IPS-15b (cell line): ENCODE measurements around the gene PRSS27.

Source experiments
- H3K27me3 ChIP-seq: one replicate; pipeline ENCODE4 v1.6.1; 2013; ENCODE audit warnings: low read length; ENCODE audit not compliant: control insufficient read depth, insufficient read depth
- H3K36me3 ChIP-seq: one replicate; pipeline ENCODE4 v1.6.1; 2013; ENCODE audit warnings: low read length; ENCODE audit not compliant: control insufficient read depth, insufficient read depth
- H3K4me1 ChIP-seq: one replicate; pipeline ENCODE4 v1.6.1; 2013; ENCODE audit warnings: mild to moderate bottlenecking, low read length; ENCODE audit not compliant: control insufficient read depth, insufficient read depth
- H3K4me3 ChIP-seq: one replicate; pipeline ENCODE4 v1.5.1; 2013; ENCODE audit warnings: low read depth, low read length
- H3K9ac ChIP-seq: one replicate; pipeline ENCODE4 v1.6.1; 2013; ENCODE audit warnings: low read depth, mild to moderate bottlenecking, low read length
- H3K9me3 ChIP-seq: one replicate; pipeline ENCODE4 v1.6.1; 2013; ENCODE audit warnings: mild to moderate bottlenecking, low read length; ENCODE audit not compliant: control insufficient read depth, insufficient read depth

Gene PRSS27

DNA sequence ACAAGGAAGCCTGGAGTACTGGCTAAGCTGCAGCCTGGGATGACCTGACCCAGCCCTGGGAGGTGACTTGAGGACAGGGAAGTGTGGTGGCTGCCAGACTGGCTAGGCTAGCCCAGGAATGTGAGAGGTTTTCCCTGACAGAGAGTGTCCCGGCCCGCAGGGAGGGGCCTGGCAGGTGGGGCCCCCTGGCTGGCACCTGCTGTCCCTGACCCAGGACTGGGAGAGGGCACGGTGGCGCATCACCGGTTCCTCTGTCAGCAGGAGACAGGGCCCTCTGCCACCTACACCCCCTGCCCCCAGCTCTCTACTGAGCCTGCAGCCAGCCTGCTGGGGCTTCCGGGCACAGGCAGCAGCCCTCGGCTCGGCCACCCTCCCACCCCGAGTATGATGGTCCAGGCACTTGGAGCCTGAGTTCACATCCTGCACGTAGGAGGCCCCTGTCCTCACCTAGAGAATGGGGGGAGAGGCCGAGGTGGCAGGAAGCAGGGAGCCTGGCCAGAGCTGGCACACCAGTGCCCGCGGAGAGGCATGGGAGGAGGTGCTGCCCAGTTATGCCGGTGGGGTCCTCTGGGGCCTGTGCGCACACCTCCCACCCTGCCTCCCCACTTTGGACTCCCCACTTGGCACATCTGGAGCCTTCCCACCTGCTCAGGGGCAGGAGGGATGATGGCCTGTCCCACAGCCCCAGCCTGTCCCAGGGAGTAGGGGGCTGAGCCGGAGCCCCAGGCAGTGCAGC lies 528 bp downstream of the PRSS27 start:
- H3K27me3 ChIP-seq = no peaks in the 10 kb centered on the region
- H3K9ac ChIP-seq = no peak overlapping the region
- no peaks in the 10 kb centered on the region for H3K36me3 ChIP-seq
- no peaks in the 10 kb centered on the region for H3K4me1 ChIP-seq
- H3K4me3 ChIP-seq = peak overlapping the region; percentile 52
- H3K9me3 ChIP-seq = no peaks in the 10 kb centered on the region

DNA sequence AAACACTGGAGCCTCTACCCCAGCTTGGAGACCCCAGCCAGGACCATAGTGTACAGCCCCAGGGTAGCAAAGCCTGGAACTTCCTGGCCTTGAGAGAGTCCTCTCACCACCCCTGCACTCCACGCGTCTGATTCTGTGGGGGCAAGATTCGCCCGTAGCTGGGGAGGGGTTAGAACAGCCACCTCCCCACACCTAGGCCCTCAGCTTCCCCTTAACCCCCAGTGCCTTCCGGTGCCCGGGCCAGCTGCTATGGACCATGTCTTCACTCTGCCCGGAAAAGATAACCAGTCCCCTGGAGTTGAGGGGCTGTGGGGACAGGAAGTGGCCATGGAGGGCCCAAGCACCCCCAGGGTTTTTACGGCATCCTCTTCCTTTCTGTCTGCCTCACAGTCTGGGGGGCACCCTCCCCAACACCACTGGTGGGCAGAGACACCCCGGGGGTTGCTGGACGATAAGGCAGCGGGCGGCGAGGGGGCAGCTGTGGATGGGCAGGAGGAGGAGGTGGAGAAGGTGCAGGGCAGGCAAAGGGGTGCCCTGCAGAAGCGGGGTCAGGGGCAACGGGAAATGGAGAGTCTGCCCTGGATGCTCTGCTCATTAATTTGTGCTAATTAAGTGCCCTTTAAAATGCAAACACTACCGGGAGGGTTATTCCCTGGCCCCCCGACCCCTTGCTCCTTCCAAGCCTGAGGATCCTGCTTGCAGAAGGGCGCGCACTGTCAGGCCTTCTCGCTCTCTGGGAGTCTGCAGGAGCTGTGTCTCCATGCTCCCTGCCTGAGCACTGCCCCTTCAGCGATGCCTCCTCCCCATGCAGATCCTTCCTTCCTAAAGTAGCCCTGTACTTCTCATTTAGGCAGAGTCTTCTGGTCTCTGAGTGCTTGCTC lies 2.4 kb downstream of the PRSS27 start:
- H3K4me3 ChIP-seq = no peak overlapping the region
- H3K27me3 ChIP-seq = no peaks in the 10 kb centered on the region
- H3K9ac ChIP-seq = no peak overlapping the region
- H3K4me1 ChIP-seq = no peaks in the 10 kb centered on the region
- no peaks in the 10 kb centered on the region for H3K36me3 ChIP-seq
- no peaks in the 10 kb centered on the region for H3K9me3 ChIP-seq

DNA sequence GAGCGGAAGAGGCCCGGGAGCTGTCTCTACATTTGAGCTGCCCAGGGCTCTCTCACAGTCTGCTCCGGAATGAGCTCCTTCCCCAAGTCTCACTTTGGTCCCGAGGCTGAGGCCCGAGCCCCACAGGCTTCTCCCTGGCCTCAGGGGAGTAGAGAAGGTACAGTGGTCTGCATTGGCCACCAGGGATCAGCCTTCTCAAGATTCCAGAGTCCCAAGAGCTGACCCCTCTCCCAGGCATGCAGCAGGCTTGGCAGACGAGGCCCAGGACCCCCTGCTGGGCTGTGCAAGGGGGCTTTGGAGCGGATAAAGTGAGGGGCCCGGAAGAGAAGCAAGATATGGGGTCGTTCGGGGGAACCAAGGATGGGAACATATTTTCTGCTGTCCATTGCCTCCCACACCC lies 3.1 kb downstream of the PRSS27 start:
- Histone ChIP-seq H3K27me3 (no peaks in the 10 kb centered on the region), H3K9me3 (no peaks in the 10 kb centered on the region), H3K4me1 (no peaks in the 10 kb centered on the region), H3K36me3 (no peaks in the 10 kb centered on the region), H3K4me3 (no peak overlapping the region), H3K9ac (no peak overlapping the region)

DNA sequence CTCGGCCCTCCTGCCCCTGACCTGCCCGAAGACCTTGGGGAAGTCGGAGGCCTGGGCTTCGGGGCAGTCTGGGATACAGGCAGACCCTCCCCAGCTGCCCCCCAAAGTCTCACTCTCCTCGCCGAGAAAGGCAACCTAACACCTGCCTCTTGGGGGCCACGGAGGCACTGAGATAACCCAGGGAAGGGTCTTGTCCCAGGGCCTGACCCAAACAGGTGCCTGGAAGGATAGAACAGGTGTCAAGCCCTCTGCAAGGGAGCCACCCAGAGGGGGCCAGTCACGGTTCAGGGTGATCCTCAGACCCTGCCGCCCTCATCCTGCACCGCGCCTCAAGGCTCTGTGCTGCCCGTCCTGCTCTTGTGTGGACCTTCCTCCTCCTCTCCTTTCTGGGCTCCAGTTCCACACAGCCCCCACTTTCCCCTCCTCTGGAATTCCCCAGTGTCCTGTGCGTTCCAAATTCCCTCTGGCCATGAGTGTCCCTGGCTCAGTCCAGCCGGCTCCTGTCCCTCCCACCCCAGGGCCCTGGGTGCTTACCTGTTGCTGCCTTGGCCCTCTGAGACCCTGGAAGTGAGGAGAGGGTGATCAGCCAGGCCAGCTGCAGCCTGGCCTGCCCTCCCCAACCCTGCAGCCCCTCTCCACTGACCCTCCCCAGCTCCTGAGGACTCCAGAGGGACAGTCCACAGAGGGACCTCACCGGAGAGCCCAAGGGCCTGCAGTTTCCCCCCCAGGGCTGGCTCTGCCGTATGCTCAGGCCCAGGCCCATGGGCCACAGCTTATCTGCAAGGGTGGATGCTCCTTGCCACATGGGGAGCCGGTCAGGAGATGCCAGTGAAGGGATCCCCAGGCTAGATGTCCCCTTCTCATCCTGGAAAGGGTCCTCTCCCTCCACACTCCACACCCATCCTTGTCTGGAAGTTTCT lies 3.8 kb downstream of the PRSS27 start:
- H3K36me3 ChIP-seq = no peaks in the 10 kb centered on the region
- H3K9me3 ChIP-seq = no peaks in the 10 kb centered on the region
- peak overlapping the region; percentile 24 for H3K9ac ChIP-seq
- H3K4me1 ChIP-seq = no peaks in the 10 kb centered on the region
- no peaks in the 10 kb centered on the region for H3K27me3 ChIP-seq
- H3K4me3 ChIP-seq = peak overlapping the region; percentile 18

- Histone ChIP-seq H3K4me3 (peak overlapping the region; percentile 18), H3K4me1 (no peaks in the 10 kb centered on the region), H3K27me3 (no peaks in the 10 kb centered on the region), H3K9me3 (no peaks in the 10 kb centered on the region), H3K9ac (no peak overlapping the region), H3K36me3 (no peaks in the 10 kb centered on the region)
These were observed 4.5 kb downstream of the PRSS27 start for GRCh38 chr16:2715519-2715918.

- Histone ChIP-seq H3K9ac (no peak overlapping the region), H3K4me3 (no peak overlapping the region), H3K27me3 (no peaks in the 10 kb centered on the region), H3K36me3 (peaks cover 3% of the 10 kb centered on the region), H3K9me3 (no peaks in the 10 kb centered on the region), H3K4me1 (no peaks in the 10 kb centered on the region)
These were observed 5.0 kb downstream of the PRSS27 start for GRCh38 chr16:2715064-2715463.

DNA sequence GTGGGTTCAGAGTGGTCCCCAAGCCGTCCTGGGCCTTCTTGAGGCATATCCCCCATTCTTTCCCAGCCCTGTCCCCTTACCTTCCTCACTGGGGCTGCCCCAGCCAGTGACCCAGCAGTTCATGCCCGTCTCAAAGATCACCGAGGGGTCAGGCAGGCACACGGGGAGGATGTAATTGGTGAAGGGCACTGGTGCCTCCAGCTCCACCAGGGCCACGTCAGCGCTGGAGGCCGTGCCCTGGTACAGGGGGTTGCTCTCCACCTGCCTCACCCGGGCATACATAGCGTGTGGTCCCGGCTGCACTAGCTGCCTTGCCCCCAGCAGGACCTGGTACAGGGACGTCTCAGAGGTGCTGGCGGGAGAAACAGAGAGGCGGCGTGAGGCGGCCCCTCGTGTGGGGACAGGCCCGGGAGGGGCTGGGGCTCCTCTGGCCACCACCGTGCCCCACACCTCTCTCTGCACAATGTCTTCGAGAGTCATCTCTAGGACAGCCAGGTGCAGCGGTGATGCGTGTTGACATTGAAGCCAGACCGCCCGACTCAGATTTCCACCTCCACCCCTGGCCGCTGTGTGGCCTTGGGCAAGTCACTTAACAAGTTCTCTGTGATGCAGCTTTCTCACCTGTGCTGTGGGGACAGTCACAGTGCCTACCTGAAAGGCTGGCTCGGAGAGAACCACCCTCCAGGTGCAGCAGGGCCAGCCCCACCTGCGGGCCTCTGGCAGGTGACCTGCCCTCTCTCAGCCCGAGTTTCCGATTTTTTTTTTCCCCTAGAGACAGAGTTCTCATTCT lies 5.8 kb downstream of the PRSS27 start:
- H3K4me3 ChIP-seq = no peak overlapping the region
- no peaks in the 10 kb centered on the region for H3K4me1 ChIP-seq
- H3K27me3 ChIP-seq = no peaks in the 10 kb centered on the region
- H3K9ac ChIP-seq = no peak overlapping the region
- H3K9me3 ChIP-seq = no peaks in the 10 kb centered on the region
- peaks cover 8% of the 10 kb centered on the region for H3K36me3 ChIP-seq

DNA sequence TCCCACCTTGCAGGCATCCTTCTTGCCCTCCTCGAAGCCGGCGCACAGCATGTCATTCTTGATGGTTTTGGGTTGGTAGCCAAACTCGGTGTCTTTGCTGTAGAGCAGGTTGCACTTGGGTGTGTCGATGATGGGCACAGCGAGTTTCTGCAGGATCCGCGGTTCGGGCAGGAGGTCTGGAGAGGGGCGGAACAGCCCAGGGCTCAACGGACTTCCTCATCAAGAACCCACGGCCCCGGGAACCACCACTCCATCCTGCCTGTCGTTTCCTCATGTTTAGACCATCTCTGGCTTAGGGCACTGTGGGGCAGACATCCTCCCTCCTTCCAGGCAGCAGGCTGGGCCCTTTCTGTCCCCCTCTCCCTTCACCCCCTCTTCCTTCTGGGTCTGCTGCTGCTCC lies 6.5 kb downstream of the PRSS27 start:
- H3K36me3 ChIP-seq = peaks cover 9% of the 10 kb centered on the region
- H3K9ac ChIP-seq = no peak overlapping the region
- no peak overlapping the region for H3K4me3 ChIP-seq
- no peaks in the 10 kb centered on the region for H3K27me3 ChIP-seq
- H3K4me1 ChIP-seq = no peaks in the 10 kb centered on the region
- no peaks in the 10 kb centered on the region for H3K9me3 ChIP-seq

DNA sequence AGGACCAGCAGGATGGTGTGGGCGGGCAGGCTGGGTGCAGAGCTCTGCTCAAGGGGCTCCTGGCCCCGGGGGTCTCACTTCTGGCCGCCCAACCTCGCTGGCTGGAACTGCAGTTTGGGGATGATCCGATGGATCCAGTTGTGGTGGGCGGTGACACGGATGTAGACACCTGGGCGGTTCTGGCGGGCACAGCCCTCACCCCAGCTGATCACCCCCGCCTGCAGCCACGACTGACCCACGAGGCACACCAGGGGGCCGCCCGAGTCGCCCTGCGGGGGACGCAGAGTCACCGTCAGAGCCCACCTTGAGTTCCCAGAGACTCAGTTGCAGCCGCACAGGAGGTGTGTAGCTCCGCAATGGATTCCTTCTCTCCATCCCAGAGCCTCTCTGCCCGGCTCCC lies 7.5 kb downstream of the PRSS27 start:
- Histone ChIP-seq H3K9me3 (no peaks in the 10 kb centered on the region), H3K9ac (no peak overlapping the region), H3K36me3 (peaks cover 17% of the 10 kb centered on the region), H3K4me1 (no peaks in the 10 kb centered on the region), H3K27me3 (no peaks in the 10 kb centered on the region), H3K4me3 (no peak overlapping the region)

- no peaks in the 10 kb centered on the region for H3K27me3 ChIP-seq
- peaks cover 22% of the 10 kb centered on the region for H3K36me3 ChIP-seq
- H3K4me3 ChIP-seq = no peak overlapping the region
- H3K9me3 ChIP-seq = no peaks in the 10 kb centered on the region
- no peak overlapping the region for H3K9ac ChIP-seq
- H3K4me1 ChIP-seq = no peaks in the 10 kb centered on the region
These were observed 8.0 kb downstream of the PRSS27 start for GRCh38 chr16:2712063-2712441.
